Measurements from ENCODE around the gene UNC13C. TPM values are rescaled to one million over a fixed set of nuclear protein-coding genes. Genes with fewer than 3 reads are reported as not detected.

UNC13C gene
- total and polyA plus RNA-seq, 2 experiments from 2014 or later = 0.92 to 10.3 TPM

- H3K36me3 ChIP-seq (replicated peaks; ENCODE audit: insufficient read depth, low read depth) = no peaks in the 10 kb centered on the region
- H3K9me3 ChIP-seq (ENCODE audit: low read depth) = no peaks in the 10 kb centered on the region
- no peaks in the 10 kb centered on the region for H3K4me1 ChIP-seq (ENCODE audit: insufficient read depth)
- no peak overlapping the region for H3K4me2 ChIP-seq
- H4K20me1 ChIP-seq (ENCODE audit: insufficient read depth, poor library complexity, severe bottlenecking) = no peaks in the 10 kb centered on the region
- no peaks in the 10 kb centered on the region for H3K9me2 ChIP-seq (replicated peaks; ENCODE audit: insufficient read depth)
- TF ChIP-seq CTCF (IDR thresholded peaks at IDR 0.05; ENCODE audit: poor library complexity) = no peak
- TF ChIP-seq EZH2phosphoT487 (IDR thresholded peaks at IDR 0.05; ENCODE audit: low read depth, severe bottlenecking, unreplicated experiment) = no peak
- TF ChIP-seq EZH2 (IDR thresholded peaks at IDR 0.05; ENCODE audit: borderline replicate concordance) = no peak
- no peaks in the 10 kb centered on the region for H3K79me2 ChIP-seq
- H3K27ac ChIP-seq = no peak overlapping the region
- no peak for DNase-seq (ENCODE audit: low spot score)
- no peak overlapping the region for H2AFZ ChIP-seq
- no peak overlapping the region for H3K4me3 ChIP-seq
- no peaks in the 10 kb centered on the region for H3K27me3 ChIP-seq
- 73% methylated on average over 2 of the region's 2 CpGs for WGBS (ENCODE audit: low lambda C conversion rate, missing lambda C conversion rate)
These were observed 543.0 kb downstream of the UNC13C start for GRCh38 chr15:54521206-54521605.

- Histone ChIP-seq H3K4me3 (no peak overlapping the region), H3K4me1 (ENCODE audit: insufficient read depth) (no peaks in the 10 kb centered on the region), H3K27ac (no peak overlapping the region), H3K4me2 (no peak overlapping the region), H3K9me3 (ENCODE audit: low read depth) (no peaks in the 10 kb centered on the region), H3K36me3 (replicated peaks; ENCODE audit: insufficient read depth, low read depth) (no peaks in the 10 kb centered on the region), H3K27me3 (no peaks in the 10 kb centered on the region), H3K9me2 (replicated peaks; ENCODE audit: insufficient read depth) (no peaks in the 10 kb centered on the region), H2AFZ (no peak overlapping the region), H4K20me1 (ENCODE audit: insufficient read depth, poor library complexity, severe bottlenecking) (no peaks in the 10 kb centered on the region), H3K79me2 (no peaks in the 10 kb centered on the region)
- TF ChIP-seq CTCF (IDR thresholded peaks at IDR 0.05; ENCODE audit: poor library complexity) = no peak
- no peak for TF ChIP-seq EZH2phosphoT487 (IDR thresholded peaks at IDR 0.05; ENCODE audit: low read depth, severe bottlenecking, unreplicated experiment)
- no peak for TF ChIP-seq EZH2 (IDR thresholded peaks at IDR 0.05; ENCODE audit: borderline replicate concordance)
- WGBS (ENCODE audit: low lambda C conversion rate, missing lambda C conversion rate) = 82% methylated on average over 1 of the region's 1 CpG
- no peak for DNase-seq (ENCODE audit: low spot score)
These were observed 549.8 kb downstream of the UNC13C start for GRCh38 chr15:54528021-54528420.

- DNase-seq (ENCODE audit: low spot score) = no peak
- Histone ChIP-seq H3K4me1 (ENCODE audit: insufficient read depth) (no peaks in the 10 kb centered on the region), H4K20me1 (ENCODE audit: insufficient read depth, poor library complexity, severe bottlenecking) (no peaks in the 10 kb centered on the region), H3K9me3 (ENCODE audit: low read depth) (no peaks in the 10 kb centered on the region), H3K36me3 (replicated peaks; ENCODE audit: insufficient read depth, low read depth) (no peaks in the 10 kb centered on the region), H3K79me2 (no peaks in the 10 kb centered on the region), H3K9me2 (replicated peaks; ENCODE audit: insufficient read depth) (no peaks in the 10 kb centered on the region), H3K27me3 (no peaks in the 10 kb centered on the region), H3K27ac (no peak overlapping the region), H2AFZ (no peak overlapping the region), H3K4me2 (no peak overlapping the region), H3K4me3 (no peak overlapping the region)
- WGBS (ENCODE audit: low lambda C conversion rate, missing lambda C conversion rate) = 90% methylated on average over 6 of the region's 6 CpGs
- no peak for TF ChIP-seq EZH2 (IDR thresholded peaks at IDR 0.05; ENCODE audit: borderline replicate concordance)
- TF ChIP-seq EZH2phosphoT487 (IDR thresholded peaks at IDR 0.05; ENCODE audit: low read depth, severe bottlenecking, unreplicated experiment) = no peak
These were observed 562.5 kb downstream of the UNC13C start for GRCh38 chr15:54540721-54541120.

GRCh38 chr15:54547491-54547890 lies 569.2 kb downstream of the UNC13C start:
- no peaks in the 10 kb centered on the region for H3K36me3 ChIP-seq (replicated peaks; ENCODE audit: insufficient read depth, low read depth)
- H3K4me2 ChIP-seq = no peak overlapping the region
- no peak overlapping the region for H3K4me3 ChIP-seq
- TF ChIP-seq EZH2 (IDR thresholded peaks at IDR 0.05; ENCODE audit: borderline replicate concordance) (no peak), CTCF (IDR thresholded peaks at IDR 0.05; ENCODE audit: poor library complexity) (no peak), EZH2phosphoT487 (IDR thresholded peaks at IDR 0.05; ENCODE audit: low read depth, severe bottlenecking, unreplicated experiment) (no peak)
- H3K9me2 ChIP-seq (replicated peaks; ENCODE audit: insufficient read depth) = no peaks in the 10 kb centered on the region
- DNase-seq (ENCODE audit: low spot score) = no peak
- no peak overlapping the region for H3K27ac ChIP-seq
- no peaks in the 10 kb centered on the region for H3K9me3 ChIP-seq (ENCODE audit: low read depth)
- H3K4me1 ChIP-seq (ENCODE audit: insufficient read depth) = no peaks in the 10 kb centered on the region
- no peaks in the 10 kb centered on the region for H4K20me1 ChIP-seq (ENCODE audit: insufficient read depth, poor library complexity, severe bottlenecking)
- no peak overlapping the region for H2AFZ ChIP-seq
- H3K79me2 ChIP-seq = no peaks in the 10 kb centered on the region
- WGBS (ENCODE audit: low lambda C conversion rate, missing lambda C conversion rate) = 67% methylated on average over 3 of the region's 3 CpGs
- H3K27me3 ChIP-seq = no peaks in the 10 kb centered on the region
